GM12878 (cell line): ENCODE measurements around the gene IRF2.

Experiments
- CHD2 ChIP-seq: IDR thresholded peaks from 2 replicates; pipeline ENCODE4 v1.6.1; 2011; ENCODE audit warnings: low read depth, low read length, improper control_type of control experiment, borderline replicate concordance
- CTCF ChIP-seq, 3 experiments: IDR thresholded peaks in 2 of 3; conservative IDR thresholded peaks in 1 of 3; 2 replicates each; pipeline ENCODE4 v1.5.1; 2011; ENCODE audit warnings: low read depth in 3 of 3, low read length in 3 of 3, mild to moderate bottlenecking in 3 of 3, control low read depth in 2 of 3, moderate library complexity in 2 of 3, inconsistent platforms in 1 of 3, mixed read lengths in 1 of 3; ENCODE audit not compliant: control insufficient read depth in 2 of 3, insufficient read depth in 1 of 3; ENCODE audit errors: extremely low read depth in 1 of 3
- EZH2 ChIP-seq: IDR thresholded peaks from 2 replicates; pipeline ENCODE4 v1.6.1; 2012; ENCODE audit warnings: low read depth, mild to moderate bottlenecking, control low read depth, inconsistent platforms, low read length, borderline replicate concordance; ENCODE audit not compliant: control insufficient read depth
- POLR2AphosphoS5 ChIP-seq: IDR thresholded peaks from 2 replicates; pipeline ENCODE4 v1.6.1; 2011; ENCODE audit warnings: mild to moderate bottlenecking, low read length, inconsistent platforms
- ZNF592 ChIP-seq: fragments of 450-650 bp; IDR thresholded peaks from 2 replicates; pipeline ENCODE4 v1.6.1; 2017; ENCODE audit warnings: mild to moderate bottlenecking, moderate library complexity

GRCh38 chr4:184489771-184490170, 15.4 kb upstream of the IRF2 start:
- TF ChIP-seq ZNF592, result no peak
- no peak for TF ChIP-seq EZH2
- TF ChIP-seq POLR2AphosphoS5, result no peak
- TF ChIP-seq CHD2, result no peak
- no peak for TF ChIP-seq CTCF (IDR thresholded peaks at IDR 0.05 in 2 of 3, conservative IDR thresholded peaks at IDR 0.05 in 1 of 3; ENCODE audit: control insufficient read depth in 2 of 3, extremely low read depth in 1 of 3, insufficient read depth in 1 of 3, low read depth in 3 of 3, low read length in 3 of 3)
